ENCODE data around the gene TCF4.

Gene TCF4

DNA sequence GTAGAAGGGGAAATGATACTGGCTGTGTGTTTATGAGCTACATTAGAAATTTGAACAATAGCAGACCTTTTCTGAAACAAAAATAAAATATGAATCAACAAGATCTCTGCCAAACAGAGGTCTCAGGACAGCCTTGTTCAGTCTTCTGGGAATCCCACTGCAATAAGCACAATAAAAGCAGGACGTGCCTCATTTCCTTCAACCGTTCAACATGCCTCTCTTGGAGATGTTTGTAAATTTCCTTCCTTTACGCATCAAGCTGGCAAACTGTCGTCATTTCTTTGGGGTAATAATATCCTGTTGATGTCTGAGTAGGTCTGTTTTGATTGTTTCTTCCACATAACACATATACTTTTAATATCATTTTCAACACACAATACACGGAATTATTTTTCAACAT, 77.2 kb downstream of the TCF4 start:
- FAIRE-seq (no peak), DNase-seq (ENCODE audit: extremely low spot score, insufficient read length, low read depth) (no peak)

DNA sequence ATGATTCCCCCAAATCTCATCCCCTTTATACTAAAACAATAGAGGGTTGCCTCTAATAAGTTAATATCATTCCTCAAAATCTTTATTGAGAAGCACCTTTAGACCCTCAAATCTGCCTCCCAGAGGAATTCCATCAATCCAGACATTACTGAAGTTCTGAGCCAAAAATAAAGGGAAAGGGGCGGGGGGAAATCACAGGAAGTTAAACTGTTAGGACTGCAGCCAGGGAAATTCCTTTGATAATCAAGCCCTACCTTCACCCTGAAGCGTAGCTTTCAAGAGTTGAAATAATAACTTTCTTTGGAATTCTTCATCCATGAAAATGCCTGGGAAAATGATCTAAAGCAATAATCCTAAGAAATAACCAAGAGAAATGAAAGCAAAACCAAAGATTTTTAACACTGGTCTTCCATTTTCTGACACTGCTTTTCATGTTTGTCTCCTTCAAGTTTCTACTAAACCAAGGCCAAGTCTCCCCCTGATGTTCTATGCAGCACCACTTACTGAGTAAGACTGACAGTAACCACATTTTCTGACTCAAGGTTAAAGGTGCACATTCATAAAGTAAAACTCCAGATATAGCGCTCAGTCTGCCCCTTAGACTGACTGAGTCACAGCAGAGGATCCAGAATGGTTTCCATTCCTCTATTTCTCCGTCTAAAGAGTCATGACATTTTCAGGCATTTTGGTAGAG, 78.2 kb downstream of the TCF4 start:
- FAIRE-seq = no peak
- no peak for DNase-seq (ENCODE audit: extremely low spot score, insufficient read length, low read depth)

DNA sequence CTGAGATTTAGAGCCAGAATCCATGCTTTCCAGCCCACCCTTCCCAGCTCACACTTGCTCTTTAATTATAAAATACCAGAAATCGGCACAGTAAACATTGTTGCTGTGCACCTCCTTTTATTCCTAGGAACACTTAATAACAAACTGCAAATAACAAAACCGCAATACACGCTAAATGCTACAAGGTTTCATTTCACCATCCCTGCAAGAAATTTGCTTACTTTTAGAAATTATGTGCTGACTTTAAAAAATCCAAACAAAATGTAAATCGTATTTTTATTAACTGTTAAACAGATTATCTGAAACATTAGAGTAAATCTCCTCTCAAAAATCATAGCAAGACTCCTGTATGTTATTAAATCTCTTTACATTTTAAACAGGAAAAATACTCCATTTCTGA, 79.3 kb downstream of the TCF4 start:
- FAIRE-seq (no peak), DNase-seq (ENCODE audit: extremely low spot score, insufficient read length, low read depth) (no peak)

DNA sequence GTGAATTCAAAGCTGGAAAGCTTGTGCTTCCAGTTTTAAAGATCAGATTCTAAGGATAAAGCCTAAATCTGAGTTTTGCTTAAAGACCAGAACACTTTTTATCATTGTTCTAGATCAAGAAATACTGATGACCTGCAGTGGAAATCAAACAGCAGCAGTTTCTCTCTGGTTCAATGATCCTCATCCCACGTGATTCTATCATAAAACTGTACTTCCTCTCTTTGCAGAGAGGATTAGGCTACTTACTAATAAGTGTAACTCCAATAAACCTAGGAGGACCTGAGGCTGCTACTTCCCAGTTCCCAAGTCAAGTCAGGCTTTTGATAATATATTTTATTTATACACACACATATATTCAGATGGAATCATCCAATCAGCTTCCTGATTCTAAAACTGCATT, 81.9 kb downstream of the TCF4 start:
- FAIRE-seq (no peak), DNase-seq (ENCODE audit: extremely low spot score, insufficient read length, low read depth) (no peak)

DNA sequence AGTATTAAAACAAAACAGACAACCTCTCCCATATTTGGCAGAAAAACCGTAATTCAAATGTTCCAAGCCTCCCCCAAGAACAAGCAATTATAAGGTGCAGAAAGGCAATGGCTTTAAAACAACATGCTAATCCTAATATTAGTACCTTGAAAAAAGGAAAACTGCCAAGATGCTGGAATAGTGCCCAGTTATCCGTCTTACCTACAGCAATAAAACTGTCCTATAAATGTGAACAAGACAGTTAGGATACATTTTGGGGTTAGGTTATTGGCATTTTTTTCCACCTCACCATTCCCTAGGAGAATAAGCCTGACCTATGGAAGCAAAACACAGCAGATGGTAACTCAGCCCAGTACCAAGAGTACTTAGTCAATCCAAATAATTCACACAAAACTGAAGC, 83.2 kb downstream of the TCF4 start:
- DNase-seq (ENCODE audit: extremely low spot score, insufficient read length, low read depth) (no peak), FAIRE-seq (no peak)

DNA sequence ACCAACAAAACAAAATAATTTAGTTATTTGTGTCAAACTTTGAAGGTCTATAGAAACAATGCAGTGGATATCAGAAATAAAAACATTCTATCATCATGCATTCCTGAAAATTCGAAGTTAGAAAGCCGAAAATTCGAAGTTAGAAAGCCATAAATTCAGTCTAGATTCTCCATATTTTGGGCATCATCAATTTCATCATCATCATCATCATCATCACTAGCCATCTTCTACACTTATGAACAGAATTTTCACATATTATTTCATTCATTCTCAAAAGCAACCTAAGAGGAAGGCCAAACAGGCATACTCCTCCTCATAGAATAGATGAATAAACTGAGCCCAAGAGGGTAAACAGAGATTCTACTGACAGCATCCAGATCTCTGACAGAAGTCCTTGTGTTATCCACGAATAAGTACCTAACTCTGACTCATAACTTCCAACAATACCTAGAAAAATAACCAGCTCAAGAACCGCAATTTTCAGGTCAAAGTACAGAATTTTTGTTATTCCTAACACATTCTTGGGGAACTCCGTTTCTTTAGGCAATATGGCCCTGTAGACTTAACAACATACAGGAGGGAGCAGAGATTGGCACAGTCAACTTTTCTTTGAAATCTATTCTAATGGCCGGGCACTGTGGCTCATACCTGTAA, 84.7 kb downstream of the TCF4 start:
- DNase-seq (ENCODE audit: extremely low spot score, insufficient read length, low read depth) (no peak), FAIRE-seq (no peak)

- FAIRE-seq = no peak
- no peak for DNase-seq (ENCODE audit: extremely low spot score, insufficient read length, low read depth)
These were observed 85.8 kb downstream of the TCF4 start for GRCh38 chr18:55501982-55502710.

- DNase-seq (ENCODE audit: extremely low spot score, insufficient read length, low read depth) (no peak), FAIRE-seq (no peak)
These were observed 86.4 kb downstream of the TCF4 start for GRCh38 chr18:55501579-55501978.

DNA sequence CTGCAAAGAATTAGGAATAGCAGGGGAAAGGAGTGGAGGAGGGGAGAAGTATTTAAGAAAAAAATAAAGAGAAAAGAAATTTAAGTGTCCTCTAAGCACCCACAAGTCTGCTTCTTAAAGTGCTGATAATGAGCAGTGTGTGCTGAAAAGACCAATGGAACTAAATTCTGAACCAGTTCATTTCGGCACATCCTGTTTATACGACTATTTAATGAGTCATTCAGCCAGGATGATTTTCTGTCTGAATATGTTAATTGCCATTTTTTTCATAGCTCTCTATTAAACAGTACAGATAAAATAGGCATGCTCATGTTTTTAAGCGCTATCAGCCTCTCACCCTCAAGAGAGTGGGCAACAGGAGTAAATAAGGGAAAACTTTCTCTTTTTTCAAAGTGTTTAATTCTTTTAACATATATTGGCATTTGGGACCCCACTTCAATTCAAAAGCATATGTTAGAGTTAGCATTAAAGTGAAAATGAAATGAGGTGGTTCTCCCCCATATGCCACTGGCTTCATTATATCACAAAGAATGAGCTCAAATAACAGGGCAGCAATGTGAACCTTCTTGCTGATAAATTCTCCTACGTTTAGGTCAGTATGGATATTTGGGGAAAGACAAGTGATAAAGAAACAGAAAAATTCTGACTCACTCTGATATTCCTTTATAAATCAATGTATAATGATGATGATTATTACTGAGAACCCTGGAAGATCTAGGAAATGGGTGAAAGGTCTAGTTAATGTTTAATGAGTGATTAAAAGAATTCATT, 87.5 kb downstream of the TCF4 start:
- DNase-seq (ENCODE audit: extremely low spot score, insufficient read length, low read depth) (no peak), FAIRE-seq (no peak)

- DNase-seq (ENCODE audit: extremely low spot score, insufficient read length, low read depth) (no peak), FAIRE-seq (no peak)
These were observed 88.5 kb downstream of the TCF4 start for GRCh38 chr18:55499526-55499925.

DNA sequence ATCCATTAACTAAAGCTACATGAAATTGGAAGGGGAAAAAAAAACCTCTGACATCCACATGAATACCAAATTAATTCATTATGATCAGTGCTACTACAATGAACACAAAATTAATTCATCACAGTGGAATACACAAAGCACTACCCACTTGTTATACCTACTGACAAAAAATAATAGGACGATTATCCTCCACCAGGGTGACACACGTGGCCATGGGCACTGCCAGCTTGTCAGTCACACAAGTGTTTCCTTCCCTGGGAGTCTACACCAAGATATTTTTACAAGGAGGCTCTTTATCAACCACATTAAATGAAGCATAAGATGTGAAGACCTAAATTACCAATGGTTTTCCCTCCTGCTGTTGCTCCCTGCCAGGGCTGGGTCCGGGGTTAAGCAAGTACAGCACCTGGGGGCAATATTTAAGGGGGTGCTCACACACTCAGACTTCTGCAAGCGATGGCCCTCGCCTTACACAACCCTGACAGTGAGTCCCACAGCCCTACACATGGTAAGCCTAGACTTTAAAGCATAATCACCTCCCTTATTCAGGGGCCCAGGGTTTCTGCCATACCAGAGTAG, 90.1 kb downstream of the TCF4 start:
- no peak for DNase-seq (ENCODE audit: extremely low spot score, insufficient read length, low read depth)
- FAIRE-seq = no peak

DNA sequence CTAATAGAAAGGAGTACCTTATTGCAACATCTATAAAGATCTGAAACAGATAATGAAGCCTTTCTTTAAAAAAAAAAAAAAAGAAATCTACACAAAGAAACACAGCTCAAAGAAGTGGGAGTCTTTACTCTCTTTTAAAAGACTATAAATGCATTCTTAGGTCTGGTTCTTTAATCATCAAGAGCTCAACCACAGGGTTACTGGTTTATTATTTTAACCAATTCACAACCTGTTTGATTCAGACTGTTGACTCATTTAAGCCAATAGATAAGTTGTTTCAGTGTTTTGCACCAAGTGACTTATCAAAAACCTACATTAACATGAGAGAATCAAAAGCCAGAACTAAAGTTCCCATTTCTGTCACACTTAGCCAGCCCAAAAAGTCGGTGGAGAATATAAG, 93.1 kb downstream of the TCF4 start:
- FAIRE-seq = no peak
- DNase-seq (ENCODE audit: extremely low spot score, insufficient read length, low read depth) = no peak

GRCh38 chr18:55494441-55494840, 93.6 kb downstream of the TCF4 start:
- DNase-seq (ENCODE audit: extremely low spot score, insufficient read length, low read depth) = no peak
- no peak for FAIRE-seq

GRCh38 chr18:55491616-55492015, 96.4 kb downstream of the TCF4 start:
- FAIRE-seq (no peak), DNase-seq (ENCODE audit: extremely low spot score, insufficient read length, low read depth) (no peak)

GRCh38 chr18:55489034-55489986, 98.7 kb downstream of the TCF4 start:
- FAIRE-seq (no peak), DNase-seq (ENCODE audit: extremely low spot score, insufficient read length, low read depth) (no peak)

DNA sequence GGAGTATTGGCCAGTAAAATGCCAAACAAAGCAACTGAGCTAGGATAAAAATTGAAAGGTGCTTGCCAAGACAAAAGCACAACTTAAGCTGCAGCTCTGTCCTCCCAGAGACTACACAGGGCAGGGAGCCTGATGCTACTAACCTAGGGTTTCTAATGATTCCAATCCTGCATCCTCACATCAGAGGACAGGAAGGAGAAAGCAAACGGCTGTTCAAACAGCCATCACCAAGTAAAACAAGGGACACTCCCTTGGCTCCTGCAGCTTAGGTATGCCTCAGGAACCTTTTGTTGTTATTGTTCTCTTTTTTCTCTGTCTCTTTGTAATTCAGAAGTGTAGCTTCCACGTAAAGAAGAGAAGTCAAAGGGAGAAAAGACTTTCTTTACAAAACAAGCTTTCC, 99.5 kb downstream of the TCF4 start:
- no peak for DNase-seq (ENCODE audit: extremely low spot score, insufficient read length, low read depth)
- no peak for FAIRE-seq

- DNase-seq (ENCODE audit: extremely low spot score, insufficient read length, low read depth) (no peak), FAIRE-seq (no peak)
These were observed 100.0 kb downstream of the TCF4 start for GRCh38 chr18:55487997-55488396.

GRCh38 chr18:55486936-55487335, 101.1 kb downstream of the TCF4 start:
- no peak for FAIRE-seq

DNA sequence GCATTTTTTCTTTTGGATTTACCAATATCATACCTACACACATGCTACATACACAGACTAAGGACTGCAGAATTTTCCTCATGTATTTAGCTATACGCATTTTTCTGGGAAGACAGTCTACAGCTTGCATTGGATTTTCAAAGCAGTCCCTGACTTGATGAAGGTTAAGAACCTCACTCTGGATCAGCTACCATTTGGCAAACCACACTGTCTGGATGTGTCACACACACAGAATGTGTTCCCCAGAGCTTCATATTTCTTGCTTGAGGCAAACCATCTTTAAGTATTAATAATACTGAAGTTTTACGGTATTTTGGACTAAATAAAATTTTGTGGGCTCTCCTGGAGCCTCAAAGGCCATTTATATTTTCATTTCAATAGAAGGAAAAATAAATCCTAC, 102.3 kb downstream of the TCF4 start:
- FAIRE-seq = no peak

More at GRCh38 chr18:55486936-55487335, 101.1 kb downstream of the TCF4 start:
- no peak for DNase-seq (ENCODE audit: extremely low spot score, insufficient read length, low read depth)

More for the DNA sequence above, 102.3 kb downstream of the TCF4 start:
- no peak for DNase-seq (ENCODE audit: extremely low spot score, insufficient read length, low read depth)
